CD14-positive monocyte (primary cell): Measurements from ENCODE around the gene WWC2. TPM values are rescaled to one million over a fixed set of nuclear protein-coding genes. Genes with fewer than 3 reads are reported as not detected.

ENCODE experiments used
- DNase-seq, 3 donors: peaks; one replicate each; pipeline ENCODE4 v3.0.0-alpha.2; 2011 to 2022
- H2AFZ ChIP-seq: 2 replicates; pipeline ENCODE4 v1.6.0; 2012; ENCODE audit warnings: mild to moderate bottlenecking, low read depth, low read length, inconsistent platforms; ENCODE audit not compliant: insufficient read depth, poor library complexity, severe bottlenecking
- H3K27ac ChIP-seq, 2 donors: 1 replicate in 1 of 2; 2 replicates in 1 of 2; pipeline ENCODE4 v1.5.1; 2012 to 2013; ENCODE audit warnings: low read length in 2 of 2, control low read depth in 1 of 2, inconsistent platforms in 1 of 2, low read depth in 1 of 2, mild to moderate bottlenecking in 1 of 2
- H3K27me3 ChIP-seq, 2 donors: one replicate each; pipeline versions ENCODE4 v1.6.0 to v1.6.1; 2011 to 2013; ENCODE audit warnings: low read length in 2 of 2; ENCODE audit not compliant: control insufficient read depth in 2 of 2, insufficient read depth in 2 of 2
- H3K36me3 ChIP-seq, 2 donors: replicated peaks in 1 of 2; 1 replicate in 1 of 2; 2 replicates in 1 of 2; pipeline versions ENCODE4 v1.5.1 to v1.6.1; 2012 to 2013; ENCODE audit warnings: low read length in 2 of 2, control low read depth in 1 of 2, inconsistent platforms in 1 of 2, mild to moderate bottlenecking in 1 of 2; ENCODE audit not compliant: insufficient read depth in 2 of 2, control insufficient read depth in 1 of 2
- H3K4me1 ChIP-seq, 2 donors: 1 replicate in 1 of 2; 2 replicates in 1 of 2; pipeline versions ENCODE4 v1.5.1 to v1.6.1; 2012 to 2013; ENCODE audit warnings: low read length in 2 of 2, control low read depth in 1 of 2, inconsistent platforms in 1 of 2, mild to moderate bottlenecking in 1 of 2, moderate library complexity in 1 of 2; ENCODE audit not compliant: insufficient read depth in 2 of 2, control insufficient read depth in 1 of 2
- H3K4me2 ChIP-seq: replicated peaks from 2 replicates; pipeline ENCODE3; 2012; ENCODE audit warnings: low read length, moderate library complexity, mild to moderate bottlenecking; ENCODE audit not compliant: poor library complexity, severe bottlenecking; ENCODE audit errors: extremely low read depth
- H3K4me3 ChIP-seq, 3 experiments: fragments of 200-600 bp in 1 of 3; sonication (generic) in 1 of 3; replicated peaks in 1 of 3; 1 replicate in 2 of 3; 2 replicates in 1 of 3; pipeline ENCODE4 v1.5.1; 2011 to 2013; ENCODE audit warnings: low read length in 3 of 3, mild to moderate bottlenecking in 3 of 3, control low read depth in 2 of 3, low read depth in 2 of 3, inconsistent platforms in 1 of 3, moderate library complexity in 1 of 3
- H3K79me2 ChIP-seq: 2 replicates; pipeline ENCODE4 v1.6.0; 2012; ENCODE audit warnings: mild to moderate bottlenecking, control low read depth, inconsistent platforms, low read length, moderate library complexity; ENCODE audit not compliant: insufficient read depth
- H3K9ac ChIP-seq: 2 replicates; pipeline ENCODE4 v1.6.0; 2017; ENCODE audit warnings: low read length, mild to moderate bottlenecking; ENCODE audit not compliant: insufficient read depth, poor library complexity, severe bottlenecking
- H3K9me3 ChIP-seq, 2 donors: replicated peaks in 1 of 2; 1 replicate in 1 of 2; 2 replicates in 1 of 2; pipeline versions ENCODE4 v1.5.1 to v1.6.1; 2012 to 2013; ENCODE audit warnings: low read length in 2 of 2, control low read depth in 1 of 2; ENCODE audit not compliant: control insufficient read depth in 1 of 2, insufficient read depth in 1 of 2
- H4K20me1 ChIP-seq: 2 replicates; pipeline ENCODE4 v1.6.0; 2012; ENCODE audit warnings: mild to moderate bottlenecking, low read length, control low read depth, moderate library complexity; ENCODE audit not compliant: insufficient read depth
- H3K27ac Mint-ChIP-seq, 7 donors: one replicate each; pipeline ENCODE4 v1.8.0; 2020; ENCODE audit warnings: mild to moderate bottlenecking in 7 of 7, mixed read lengths in 7 of 7, moderate library complexity in 6 of 7, inconsistent platforms in 2 of 7
- H3K27me3 Mint-ChIP-seq, 3 donors: one replicate each; pipeline ENCODE4 v1.8.0; 2021 to 2022; ENCODE audit warnings: low read depth in 3 of 3, mild to moderate bottlenecking in 3 of 3, mixed read lengths in 3 of 3, moderate library complexity in 3 of 3, inconsistent platforms in 1 of 3
- H3K36me3 Mint-ChIP-seq, 2 donors: one replicate each; pipeline ENCODE4 v1.8.0; 2020; ENCODE audit warnings: mixed read lengths in 2 of 2, inconsistent platforms in 1 of 2, mild to moderate bottlenecking in 1 of 2
- H3K4me1 Mint-ChIP-seq: one replicate; pipeline ENCODE4 v1.8.0; 2020; ENCODE audit warnings: mild to moderate bottlenecking, mixed read lengths
- H3K4me3 Mint-ChIP-seq, 2 donors: one replicate each; pipeline ENCODE4 v1.8.0; 2020; ENCODE audit warnings: mild to moderate bottlenecking in 2 of 2, mixed read lengths in 2 of 2, moderate library complexity in 1 of 2
- H3K9me3 Mint-ChIP-seq, 7 donors: one replicate each; pipeline ENCODE4 v1.8.0; 2020 to 2022; ENCODE audit warnings: mixed read lengths in 7 of 7, mild to moderate bottlenecking in 6 of 7, moderate library complexity in 6 of 7, inconsistent platforms in 2 of 7
- CTCF ChIP-seq: fragments of 200-600 bp; IDR thresholded peaks from one replicate; pipeline ENCODE4 v1.8.0; 2022; ENCODE audit warnings: antibody characterized with exemption, mild to moderate bottlenecking
- WGBS: methylation state at CpG from one replicate; pipeline ENCODE4 v1.1.5; 2013; ENCODE audit warnings: missing lambda C conversion rate; ENCODE audit not compliant: insufficient coverage; 5-methylcytosine and 5-hydroxymethylcytosine counted together
- intact Hi-C, 2 donors: fragments of 100-400 bp; cut with micrococcal nuclease; formaldehyde crosslinking; loops; one replicate each; pipeline versions ENCODE4 v1.15.0 to v1.15.1; 2023
- polyA plus RNA-seq, 3 donors: library from polyadenylated mRNA; depleted of rRNA in 1 of 3; unstranded in 2 of 3; stranded (reverse) in 1 of 3; fragments of 300-500 nt in 2 of 3; fragments of >200 nt in 1 of 3; fragmentation: Illumina TruSeq in 2 of 3; gene quantifications; 1 replicate in 2 of 3; 2 replicates in 1 of 3; pipeline ENCODE4 v1.2.3, GENCODE V29; 2012 to 2021

Gene WWC2
- polyA plus RNA-seq, 3 donors, result 1.9 to 3.8 (median 2.9) TPM

- no peak overlapping the region for H3K9ac ChIP-seq
- H3K4me3 ChIP-seq, result no peak overlapping the region
- no peak overlapping the region for H3K4me2 ChIP-seq
- Mint-ChIP-seq H3K27ac (no peak overlapping the region), H3K36me3 (peaks cover 0 to 4% of the 10 kb centered on the region in 2 donors), H3K9me3 (peaks cover 0 to 6% (median 5%) of the 10 kb centered on the region in 7 donors), H3K4me1 (no peaks in the 10 kb centered on the region), H3K4me3 (no peak overlapping the region), H3K27me3 (no peaks in the 10 kb centered on the region)
- H3K4me1 ChIP-seq, result no peaks in the 10 kb centered on the region
- H3K27me3 ChIP-seq, result no peaks in the 10 kb centered on the region
- no peak for DNase-seq
- WGBS, result no CpG with 5 or more reads among the region's 6 CpGs
- H2AFZ ChIP-seq, result no peak overlapping the region
- no peaks in the 10 kb centered on the region for H3K9me3 ChIP-seq
- no peaks in the 10 kb centered on the region for H4K20me1 ChIP-seq
- no peaks in the 10 kb centered on the region for H3K36me3 ChIP-seq
- no peaks in the 10 kb centered on the region for H3K79me2 ChIP-seq
- intact Hi-C loops, result no loop called here
- H3K27ac ChIP-seq, result no peak overlapping the region
- TF ChIP-seq CTCF, result no peak
Measured at GRCh38 chr4:183241721-183242151, 142.7 kb downstream of the WWC2 start.

GRCh38 chr4:183242291-183242690 lies 143.2 kb downstream of the WWC2 start:
- intact Hi-C loops, result no loop called here
- Mint-ChIP-seq H3K27ac (no peak overlapping the region), H3K4me3 (no peak overlapping the region), H3K36me3 (peaks cover 0 to 4% of the 10 kb centered on the region in 2 donors), H3K27me3 (no peaks in the 10 kb centered on the region), H3K4me1 (no peaks in the 10 kb centered on the region), H3K9me3 (peaks cover 0 to 6% (median 4%) of the 10 kb centered on the region in 7 donors)
- H3K27me3 ChIP-seq, result no peaks in the 10 kb centered on the region
- no peak overlapping the region for H2AFZ ChIP-seq
- no peak overlapping the region for H3K4me2 ChIP-seq
- no peaks in the 10 kb centered on the region for H3K79me2 ChIP-seq
- H3K9me3 ChIP-seq, result no peaks in the 10 kb centered on the region
- TF ChIP-seq CTCF, result no peak
- no peaks in the 10 kb centered on the region for H4K20me1 ChIP-seq
- H3K9ac ChIP-seq, result no peak overlapping the region
- WGBS, result 100% methylated on average over 2 of the region's 2 CpGs
- no peak overlapping the region for H3K4me3 ChIP-seq
- no peak overlapping the region for H3K27ac ChIP-seq
- no peak for DNase-seq
- no peaks in the 10 kb centered on the region for H3K4me1 ChIP-seq
- H3K36me3 ChIP-seq, result no peaks in the 10 kb centered on the region
